Activated effector memory CD4-positive, alpha-beta T cell treated with anti-CD3 and anti-CD28 coated beads, Interleukin-2, amount 50 U/mL, for 16 hours (primary cell): ENCODE results near the gene LRWD1.
"Not testable (repeated sequence)": the region's sequence is repeated elsewhere in the genome, so short reads cannot be mapped to it uniquely, and the experiment has no call there.

ENCODE experiments used
- DNase-seq: peaks from one replicate; pipeline ENCODE4 v3.0.0-alpha.2; 2020

LRWD1 gene

DNA sequence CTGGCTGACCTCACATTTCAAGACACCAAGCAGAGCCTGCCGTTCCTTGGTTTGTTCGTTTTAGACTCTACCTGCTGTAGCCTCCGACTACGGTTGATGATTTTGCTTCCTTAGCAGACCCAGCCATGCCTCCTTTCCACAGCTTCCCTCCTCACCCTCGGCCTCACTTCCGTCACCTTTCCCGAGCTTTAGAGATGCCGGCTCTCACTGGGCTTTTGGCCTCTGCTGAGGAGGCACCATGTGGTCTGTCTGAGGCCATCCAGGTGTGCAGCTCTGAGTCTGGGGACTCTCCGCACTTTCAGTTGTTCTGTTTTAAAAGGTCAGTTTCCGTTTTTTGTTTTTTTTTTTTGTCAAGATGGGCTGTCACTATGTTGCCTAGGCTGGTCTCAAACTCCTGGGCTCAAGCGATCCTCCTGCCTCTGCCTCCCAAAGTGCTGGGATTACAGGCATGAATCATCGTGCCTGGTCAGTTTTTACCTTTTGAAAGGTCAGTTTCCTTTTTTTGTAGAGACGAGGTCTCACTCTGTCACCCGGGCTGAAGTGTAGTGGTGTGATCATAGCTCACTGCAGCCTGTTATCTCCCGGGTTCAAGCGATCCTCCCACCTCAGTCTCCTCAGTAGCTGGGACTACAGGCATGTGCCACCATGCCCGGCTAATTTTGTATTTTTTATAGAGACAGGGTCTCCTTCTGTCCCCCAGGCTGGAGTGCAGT is 19.7 kb upstream of the LRWD1 start:
- DNase-seq, result no peak

DNA sequence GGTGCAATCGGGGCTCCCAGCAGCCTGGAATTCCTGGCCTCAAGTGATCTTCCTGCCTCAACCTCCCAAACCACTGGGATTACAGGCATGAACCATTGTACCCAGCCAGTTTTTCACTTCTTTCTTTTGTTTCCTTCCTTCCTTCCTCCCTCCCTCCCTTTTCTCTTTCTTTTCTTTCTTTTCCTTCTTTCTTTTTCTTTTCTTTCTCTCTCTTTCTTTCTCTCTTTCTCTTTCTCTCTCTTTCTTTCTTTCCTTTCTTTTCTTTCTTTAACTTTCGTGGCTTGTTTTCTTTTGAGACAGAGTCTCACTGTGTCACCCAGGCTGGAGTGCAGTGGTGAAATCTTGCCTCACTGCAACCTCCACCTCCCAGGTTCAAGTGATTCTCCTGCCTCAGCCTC is 19.1 kb upstream of the LRWD1 start:
- DNase-seq, result no peak

DNA sequence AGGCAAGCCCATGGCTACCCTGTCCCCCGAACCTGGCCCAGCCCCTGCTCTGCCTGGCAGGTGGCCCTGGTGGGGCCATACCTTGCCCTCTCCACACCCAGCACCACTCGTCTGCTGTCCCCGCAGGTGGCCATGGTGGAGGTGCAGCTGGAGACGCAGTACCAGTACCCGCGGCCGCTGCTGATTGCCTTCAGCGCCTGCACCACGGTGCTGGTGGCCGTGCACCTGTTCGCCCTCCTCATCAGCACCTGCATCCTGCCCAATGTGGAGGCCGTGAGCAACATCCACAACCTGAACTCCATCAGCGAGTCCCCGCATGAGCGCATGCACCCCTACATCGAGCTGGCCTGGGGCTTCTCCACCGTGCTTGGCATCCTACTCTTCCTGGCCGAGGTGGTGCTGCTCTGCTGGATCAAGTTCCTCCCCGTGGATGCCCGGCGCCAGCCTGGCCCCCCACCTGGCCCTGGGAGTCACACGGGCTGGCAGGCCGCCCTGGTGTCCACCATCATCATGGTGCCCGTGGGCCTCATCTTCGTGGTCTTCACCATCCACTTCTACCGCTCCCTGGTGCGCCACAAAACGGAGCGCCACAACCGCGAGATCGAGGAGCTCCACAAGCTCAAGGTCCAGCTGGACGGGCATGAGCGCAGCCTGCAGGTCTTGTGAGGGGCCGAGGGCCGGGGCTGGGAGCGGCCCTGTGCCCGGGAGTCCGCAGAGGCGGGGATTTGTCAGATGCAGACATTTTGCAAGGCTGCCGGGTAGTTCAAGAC is 18.2 kb upstream of the LRWD1 start:
- no peak for DNase-seq

DNA sequence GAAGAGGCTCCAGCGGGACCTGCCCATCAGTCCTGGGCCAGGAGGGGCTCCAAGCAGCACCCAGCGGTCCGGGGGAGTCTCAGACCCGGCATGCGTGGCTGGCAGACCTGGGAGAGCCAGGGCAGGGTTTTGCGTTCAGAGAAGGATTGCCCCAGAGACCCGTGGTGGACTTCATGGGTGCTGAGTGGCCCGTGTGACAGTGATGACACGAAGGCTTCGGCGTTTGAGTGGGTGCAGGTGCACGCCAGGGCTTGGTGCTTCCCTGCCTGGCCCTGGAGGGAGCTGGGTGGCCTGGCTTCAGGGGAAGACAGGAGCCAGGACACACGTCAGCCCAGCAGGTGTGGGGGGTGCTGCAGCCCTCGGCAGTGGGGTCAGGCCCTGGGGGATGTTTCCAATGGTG is 17.5 kb upstream of the LRWD1 start:
- DNase-seq, result no peak

- DNase-seq, result no peak
These were observed 15.6 kb upstream of the LRWD1 start for GRCh38 chr7:102449136-102449535.

DNA sequence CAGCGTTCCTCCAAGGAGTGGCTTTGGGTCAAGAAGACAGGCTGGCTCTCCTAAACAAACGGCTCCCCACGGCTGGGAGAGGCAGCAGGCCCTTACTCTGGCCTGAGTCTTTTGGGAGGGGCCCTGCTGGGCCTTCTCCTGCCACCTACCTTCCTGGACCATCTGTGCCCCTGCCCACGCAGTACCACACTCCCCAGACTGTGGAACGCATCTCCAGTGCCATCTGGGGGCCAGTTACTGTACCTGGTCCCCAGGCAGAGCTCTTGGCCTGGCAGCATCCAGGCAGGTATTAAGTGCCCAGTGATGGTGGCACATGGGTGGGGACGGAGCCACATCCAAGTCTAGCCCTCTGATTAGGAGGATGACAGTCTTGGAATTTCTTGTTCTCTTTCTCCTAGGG is 14.5 kb upstream of the LRWD1 start:
- peak; percentile 83 for DNase-seq

DNA sequence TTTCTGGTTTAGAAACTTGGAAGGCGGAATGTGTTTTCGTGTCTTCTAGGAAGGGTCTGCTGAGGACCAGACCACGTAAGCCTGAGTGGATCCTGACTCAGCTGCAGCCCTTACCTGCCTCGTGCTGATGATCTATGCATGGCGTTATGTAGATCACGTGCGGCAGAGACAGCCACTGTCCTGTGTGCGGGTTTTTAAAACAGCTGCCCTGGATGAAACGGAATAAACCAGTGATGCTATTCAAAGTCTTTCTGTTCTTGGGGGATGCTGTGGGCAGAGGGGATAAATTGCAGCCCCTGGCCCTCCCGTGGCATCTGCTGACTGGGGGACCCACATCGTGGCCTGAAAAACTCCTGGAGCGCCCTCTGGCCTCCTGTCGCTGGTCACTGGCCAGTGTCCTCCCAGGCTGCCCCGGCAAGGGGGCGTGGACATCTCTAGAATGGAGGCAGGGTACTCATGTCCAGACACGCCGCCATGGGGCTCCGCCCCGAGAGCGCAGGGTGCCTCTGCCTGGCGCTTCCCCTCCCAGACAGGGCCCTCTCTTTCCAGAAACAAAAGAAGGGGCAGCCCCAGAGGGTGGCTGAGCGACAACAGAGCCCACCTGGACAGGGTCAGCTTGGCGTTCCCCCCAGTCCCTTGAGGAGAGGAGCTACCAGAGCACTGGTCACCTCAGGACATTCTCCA is 13.3 kb upstream of the LRWD1 start:
- no peak for DNase-seq

- DNase-seq, result no peak
These were observed 12.3 kb upstream of the LRWD1 start for GRCh38 chr7:102452451-102452850.

- DNase-seq, result no peak
These were observed 11.5 kb upstream of the LRWD1 start for GRCh38 chr7:102453319-102453718.

DNA sequence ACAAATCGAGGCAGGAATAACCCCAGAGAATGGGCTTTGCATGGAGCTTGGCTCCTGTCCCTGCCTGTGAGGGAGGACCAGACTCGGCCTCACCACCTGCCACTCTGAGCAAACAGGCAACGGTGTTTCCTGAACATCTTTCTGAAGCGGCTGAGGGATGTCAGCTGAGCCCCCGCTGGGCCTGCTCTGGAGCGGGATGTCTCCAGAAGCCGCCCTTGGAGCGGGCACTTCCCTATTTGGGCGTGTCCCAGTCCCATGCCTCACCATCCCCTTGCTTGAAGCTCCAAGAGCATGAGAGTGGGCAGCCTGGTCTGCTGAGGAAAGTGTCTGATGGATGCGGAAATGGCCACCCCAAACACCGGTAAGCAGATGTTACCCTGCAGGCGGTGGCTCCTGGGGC is 10.3 kb upstream of the LRWD1 start:
- no peak for DNase-seq

- DNase-seq, result not testable (repeated sequence)
These were observed 9.9 kb upstream of the LRWD1 start for GRCh38 chr7:102454932-102455331.

DNA sequence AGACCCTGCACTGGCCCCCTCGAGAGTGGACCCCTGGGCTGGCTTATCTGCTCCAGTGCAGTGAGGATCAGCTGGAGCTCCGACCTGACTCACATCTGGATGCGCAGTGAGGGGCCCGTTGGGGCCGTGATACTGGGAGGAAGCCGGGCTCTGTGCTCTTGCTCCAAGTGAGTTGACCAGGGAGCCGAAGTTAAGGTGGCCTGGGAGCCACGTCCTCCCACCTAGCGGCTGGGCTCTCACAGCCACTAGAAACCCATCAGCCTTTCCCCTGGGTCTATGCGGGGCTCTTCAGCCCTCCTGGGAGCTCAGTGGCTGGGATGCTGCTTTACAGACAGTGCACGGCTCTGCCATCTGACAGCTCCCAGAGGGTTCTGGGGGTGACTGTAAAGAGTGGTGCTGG is 9.2 kb upstream of the LRWD1 start:
- no peak for DNase-seq

DNA sequence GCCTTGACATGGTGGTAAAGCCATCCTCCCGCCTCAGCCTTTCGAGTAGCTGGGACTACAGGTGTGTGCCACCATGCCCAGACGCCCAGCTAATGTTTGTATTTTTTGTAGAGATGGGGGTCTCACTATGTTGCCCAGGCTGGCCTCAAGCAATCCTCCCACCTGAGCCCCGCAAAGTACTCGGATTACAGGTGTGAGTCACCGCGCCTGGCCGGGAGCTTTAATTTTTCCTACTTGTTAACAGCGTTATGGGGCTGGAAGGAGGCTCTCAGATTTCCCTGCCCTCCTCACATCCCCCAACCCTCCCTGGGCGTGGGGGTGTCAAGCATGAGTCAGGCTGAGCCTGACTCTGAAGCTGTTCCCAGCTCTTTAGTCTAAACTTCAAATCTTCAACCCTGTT is 8.5 kb upstream of the LRWD1 start:
- no peak for DNase-seq

DNA sequence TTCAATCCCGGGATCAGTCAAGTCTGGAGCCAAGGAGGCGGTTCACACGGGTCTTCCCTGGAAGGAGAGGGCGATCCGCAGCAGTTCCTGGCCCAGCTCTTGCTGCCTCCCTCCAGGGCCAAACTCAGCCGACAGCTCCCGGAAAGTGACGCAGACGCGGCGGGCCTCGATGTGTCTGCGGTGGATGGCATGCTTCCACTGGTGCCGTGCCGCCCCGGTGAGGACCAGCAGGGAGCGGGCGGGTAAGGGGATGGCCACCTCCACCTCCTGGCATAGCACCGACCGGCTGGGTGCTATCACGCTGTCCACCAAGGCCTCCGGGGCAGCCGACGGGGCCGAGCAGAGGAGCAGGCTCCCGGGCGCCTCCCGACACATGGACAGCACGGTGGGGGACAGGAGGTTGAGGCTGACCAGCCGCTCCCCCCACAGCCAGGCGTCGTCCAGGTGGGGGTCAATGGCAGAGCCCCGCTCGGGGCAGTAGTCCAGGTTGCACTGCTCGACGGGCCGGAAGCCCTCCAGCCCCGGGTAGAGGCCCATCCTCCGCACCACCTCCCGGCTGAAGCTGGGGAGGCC is 7.3 kb upstream of the LRWD1 start:
- DNase-seq, result no peak

DNA sequence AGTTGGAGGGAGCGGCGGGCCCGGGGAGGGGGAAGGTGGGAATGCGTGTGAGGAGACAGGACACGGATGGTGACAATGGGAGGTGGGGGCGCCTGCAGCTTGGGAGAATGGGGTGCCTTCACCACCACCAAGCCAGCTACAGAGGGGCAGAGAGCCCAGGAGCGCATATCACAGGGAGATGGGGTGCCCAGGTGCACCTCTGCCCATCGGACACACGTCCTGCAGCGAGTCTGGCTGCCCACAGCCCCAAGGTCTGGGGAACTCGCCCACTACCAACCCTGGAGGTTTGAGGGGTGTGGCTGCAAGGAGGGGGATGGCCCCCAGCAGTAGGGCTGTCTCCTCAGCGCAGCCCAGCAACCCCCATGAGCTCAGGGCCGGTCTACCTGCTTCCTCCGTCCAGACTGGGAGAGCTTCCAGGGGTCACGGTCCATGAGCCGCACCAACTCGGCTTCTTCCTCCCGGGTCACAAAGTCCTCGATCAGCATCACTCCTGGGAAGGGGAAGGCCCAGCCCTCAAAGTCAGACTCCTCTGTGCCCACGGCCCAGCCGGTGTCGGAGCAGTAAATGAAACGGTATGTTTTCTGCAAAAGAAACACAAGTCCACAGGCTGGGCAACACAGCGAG is 5.5 kb upstream of the LRWD1 start:
- no peak for DNase-seq

DNA sequence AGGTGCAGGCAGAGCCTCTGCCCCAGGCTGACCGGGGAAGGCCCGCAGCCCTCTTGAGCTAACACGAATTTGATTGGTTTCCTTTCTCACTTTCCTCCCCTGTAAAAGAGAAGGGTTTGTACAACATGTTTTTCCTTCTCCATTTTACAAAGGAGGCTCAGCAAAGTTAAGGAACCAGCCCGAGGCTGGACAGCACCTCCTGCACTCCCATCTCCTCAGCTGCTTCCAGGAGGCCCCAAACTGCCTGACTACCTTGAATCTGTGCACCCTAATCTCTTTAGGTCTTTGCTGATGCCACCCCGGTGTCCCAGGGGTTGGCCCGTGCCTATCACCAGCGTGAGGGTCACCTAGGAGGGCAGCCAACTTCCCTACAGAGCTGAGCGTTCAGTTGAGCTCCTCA is 4.3 kb upstream of the LRWD1 start:
- no peak for DNase-seq

DNA sequence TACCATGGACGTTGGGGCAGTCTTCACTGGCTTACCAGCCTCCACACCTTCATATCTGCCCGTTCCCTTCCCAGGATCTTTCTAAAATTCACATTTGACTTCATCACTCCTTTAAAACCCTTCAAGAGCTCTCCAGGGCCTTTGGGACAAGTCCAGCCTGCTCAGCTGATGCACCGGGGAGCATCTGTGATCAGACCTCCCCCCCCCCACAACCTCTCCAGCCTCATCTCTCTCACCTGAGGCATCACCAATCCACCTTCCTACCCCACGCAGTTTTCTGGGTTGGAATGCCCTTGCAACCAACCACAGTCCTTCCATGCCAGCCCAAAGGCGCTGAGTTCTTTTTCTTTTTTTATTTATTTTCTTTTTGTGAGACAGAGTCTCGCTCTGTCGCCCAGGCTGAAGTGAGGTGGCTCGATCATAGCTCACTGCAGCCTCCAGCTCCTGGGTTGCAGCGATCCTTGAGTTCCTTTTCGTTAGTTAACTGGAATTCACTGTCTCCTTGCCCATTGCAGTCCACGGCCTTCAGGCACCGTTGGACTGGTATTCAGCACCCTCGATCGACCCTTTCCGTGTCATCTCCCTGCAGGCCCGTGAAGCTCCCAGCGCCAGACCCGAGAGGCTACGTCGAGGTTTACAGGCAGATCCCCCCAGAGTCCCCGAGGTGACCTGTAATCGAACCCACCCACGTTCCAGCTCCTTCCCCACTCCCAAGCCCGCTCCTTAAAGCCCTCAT is 775 bp upstream of the LRWD1 start:
- no peak for DNase-seq

DNA sequence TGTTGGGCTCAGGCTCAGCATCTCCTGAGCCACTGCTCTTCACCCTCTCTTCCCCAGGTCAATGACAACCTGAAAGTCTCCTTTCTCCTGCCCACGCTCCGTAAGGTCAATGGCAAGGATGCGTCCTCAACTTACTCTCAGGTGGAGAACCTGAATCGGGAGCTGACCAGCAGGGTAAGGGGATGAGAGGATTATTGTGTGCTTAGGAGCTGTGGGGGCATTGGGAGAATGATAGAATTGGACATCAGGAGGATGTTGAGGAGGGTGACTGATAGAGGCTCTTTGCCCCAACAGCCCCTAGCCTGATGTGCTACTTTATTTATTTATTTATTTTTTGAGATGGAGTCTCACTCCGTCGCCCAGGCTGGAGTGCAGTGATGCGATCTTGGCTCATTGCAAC is 1.3 kb downstream of the LRWD1 start:
- no peak for DNase-seq

DNA sequence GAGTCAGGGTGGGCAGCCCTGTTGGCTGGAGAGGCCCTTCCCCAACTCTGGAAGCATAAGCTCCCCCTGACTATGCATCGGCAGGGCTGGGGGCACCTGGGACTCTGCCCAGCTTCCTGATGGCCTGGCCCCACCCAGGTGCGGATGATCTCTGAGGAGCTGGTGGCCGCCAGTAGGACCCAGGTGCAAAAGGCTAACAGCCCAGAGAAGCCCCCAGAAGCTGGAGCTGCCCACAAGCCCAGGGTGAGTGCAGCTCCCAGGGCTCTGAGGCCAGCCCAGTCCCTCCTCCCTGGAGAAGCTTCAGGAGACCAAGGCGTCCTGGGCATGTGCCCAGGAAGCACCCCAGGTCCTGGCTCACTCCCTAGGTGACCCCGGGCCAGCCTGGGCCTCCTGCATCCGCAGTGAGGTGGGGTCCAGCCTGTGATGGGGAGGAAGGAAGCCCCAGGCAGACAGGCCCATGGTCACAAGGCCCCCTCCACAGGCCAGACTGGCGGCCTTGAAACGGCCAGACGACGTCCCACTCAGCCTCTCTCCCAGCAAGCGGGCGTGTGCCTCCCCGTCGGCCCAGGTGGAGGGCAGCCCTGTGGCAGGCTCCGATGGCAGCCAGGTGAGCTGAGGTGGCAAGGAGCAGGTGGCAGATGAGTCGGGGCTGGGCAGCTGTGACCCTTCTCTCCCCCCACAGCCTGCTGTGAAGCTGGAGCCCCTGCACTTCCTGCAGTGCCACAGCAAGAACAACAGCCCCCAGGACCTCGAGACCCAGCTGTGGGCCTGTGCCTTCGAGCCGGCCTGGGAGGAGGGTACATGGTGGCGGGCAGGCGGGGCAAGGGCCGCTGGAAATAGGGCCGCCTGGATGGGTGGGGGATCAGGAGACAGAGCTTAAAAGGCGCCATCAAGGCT is 3.0 kb downstream of the LRWD1 start:
- no peak for DNase-seq

GRCh38 chr7:102468478-102469350 is 3.9 kb downstream of the LRWD1 start:
- peak; percentile 55 for DNase-seq
